Measurements from ENCODE around the gene PPFIA1. TPM values are rescaled to one million over a fixed set of nuclear protein-coding genes. Genes with fewer than 3 reads are reported as not detected.

The PPFIA1 gene
- polyA plus RNA-seq, 6 donors from 2014 or later, result 5.9 to 16.1 (median 11.6) TPM

DNA sequence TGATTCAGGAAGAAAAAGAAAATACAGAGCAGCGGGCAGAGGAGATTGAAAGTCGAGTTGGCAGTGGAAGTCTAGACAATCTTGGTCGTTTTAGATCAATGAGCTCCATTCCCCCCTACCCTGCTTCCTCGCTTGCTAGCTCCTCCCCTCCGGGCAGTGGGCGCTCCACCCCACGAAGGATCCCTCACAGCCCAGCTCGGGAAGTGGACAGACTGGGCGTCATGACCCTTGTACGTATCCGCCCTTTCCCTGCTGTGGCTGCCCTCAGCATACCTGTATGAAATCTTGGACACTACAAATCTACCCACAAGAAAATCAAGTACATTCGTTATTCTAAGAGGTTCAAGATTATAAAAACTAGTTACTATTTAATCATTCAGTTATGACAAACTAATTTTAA is 77.7 kb downstream of the PPFIA1 start:
- H3K4me3 Mint-ChIP-seq, result no peak overlapping the region
- ATAC-seq (ENCODE audit: low read depth in 2 of 2) (no peak), DNase-seq (no peak)
- H3K4me1 Mint-ChIP-seq, result no peaks in the 10 kb centered on the region
- no peaks in the 10 kb centered on the region for H3K9me3 Mint-ChIP-seq
- H3K36me3 Mint-ChIP-seq, result peaks cover 14 to 31% of the 10 kb centered on the region in 2 donors
- H3K27ac Mint-ChIP-seq, result no peak overlapping the region
- H3K27me3 Mint-ChIP-seq, result no peaks in the 10 kb centered on the region

DNA sequence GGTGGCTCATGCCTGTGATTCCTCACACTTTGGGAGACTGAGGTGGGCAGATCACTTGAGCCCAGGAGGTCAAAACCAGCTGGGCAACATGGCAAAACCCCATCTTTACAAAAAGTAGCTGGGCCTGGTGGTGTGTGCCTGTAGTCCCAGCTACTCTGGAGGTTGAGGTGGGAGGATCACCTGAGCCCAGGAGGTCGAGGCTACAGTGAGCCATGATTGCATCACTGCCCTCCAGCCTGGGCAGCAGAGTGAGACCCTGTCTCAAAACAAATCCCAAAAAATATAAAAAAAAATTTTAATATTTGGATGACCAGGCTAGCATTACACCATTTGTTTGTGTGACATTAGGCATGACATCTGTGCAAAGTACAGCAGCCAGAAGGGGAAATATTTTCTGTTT is 78.1 kb downstream of the PPFIA1 start:
- ATAC-seq (ENCODE audit: low read depth in 2 of 2), result no peak
- Mint-ChIP-seq H3K4me1 (no peaks in the 10 kb centered on the region), H3K36me3 (peaks cover 14 to 31% of the 10 kb centered on the region in 2 donors), H3K27ac (no peak overlapping the region), H3K9me3 (no peaks in the 10 kb centered on the region), H3K27me3 (no peaks in the 10 kb centered on the region), H3K4me3 (no peak overlapping the region)
- DNase-seq, result no peak

DNA sequence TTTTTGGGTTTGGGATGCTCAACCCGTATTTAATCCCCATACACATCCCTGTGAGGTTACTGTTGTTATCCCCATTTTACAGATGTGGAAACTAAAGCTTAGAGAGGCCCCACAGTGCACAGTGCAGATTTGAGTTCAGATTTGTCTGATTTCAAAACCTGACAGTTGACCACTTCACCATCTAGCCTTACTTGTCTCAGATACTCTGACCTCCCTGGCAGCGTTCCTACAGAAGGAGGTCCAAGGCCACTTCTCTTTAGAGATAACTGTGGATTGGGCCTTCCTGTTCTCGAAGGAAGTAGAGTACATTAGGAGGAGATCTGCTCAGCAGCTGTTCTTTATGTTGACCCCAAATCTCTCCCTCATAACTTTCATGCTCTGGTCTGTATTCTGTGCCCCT is 81.2 kb downstream of the PPFIA1 start:
- Mint-ChIP-seq H3K36me3 (peaks cover 7 to 53% of the 10 kb centered on the region in 2 donors), H3K4me1 (no peaks in the 10 kb centered on the region), H3K4me3 (no peak overlapping the region), H3K27me3 (no peaks in the 10 kb centered on the region), H3K27ac (peak overlapping the region in 1 of 6 donors; percentile 24), H3K9me3 (no peaks in the 10 kb centered on the region)
- ATAC-seq (ENCODE audit: low read depth in 2 of 2) (no peak), DNase-seq (no peak)

DNA sequence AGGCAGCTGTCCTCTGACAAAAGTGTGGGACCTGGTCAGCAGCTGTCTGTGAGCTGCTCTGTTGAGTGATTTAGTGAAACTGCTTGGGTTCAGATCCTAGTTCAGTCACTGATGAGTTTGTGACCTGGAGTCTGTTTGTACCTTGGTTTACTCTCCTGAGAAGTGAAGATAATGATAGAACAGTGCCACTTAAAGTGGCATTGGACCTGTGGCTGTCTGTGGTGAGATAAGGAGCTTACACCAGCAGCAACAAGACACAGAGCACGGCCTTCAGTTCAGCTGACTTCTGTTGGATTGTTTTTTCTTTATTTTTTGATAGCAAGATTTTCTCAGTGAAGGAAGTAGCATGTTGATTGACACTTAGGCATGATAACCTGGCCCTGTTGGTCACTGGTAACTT is 81.6 kb downstream of the PPFIA1 start:
- Mint-ChIP-seq H3K27me3 (no peaks in the 10 kb centered on the region), H3K4me1 (no peaks in the 10 kb centered on the region), H3K4me3 (no peak overlapping the region), H3K9me3 (no peaks in the 10 kb centered on the region), H3K27ac (peak overlapping the region in 1 of 6 donors; percentile 24), H3K36me3 (peaks cover 11 to 54% of the 10 kb centered on the region in 2 donors)
- DNase-seq, result no peak
- ATAC-seq (ENCODE audit: low read depth in 2 of 2), result no peak

DNA sequence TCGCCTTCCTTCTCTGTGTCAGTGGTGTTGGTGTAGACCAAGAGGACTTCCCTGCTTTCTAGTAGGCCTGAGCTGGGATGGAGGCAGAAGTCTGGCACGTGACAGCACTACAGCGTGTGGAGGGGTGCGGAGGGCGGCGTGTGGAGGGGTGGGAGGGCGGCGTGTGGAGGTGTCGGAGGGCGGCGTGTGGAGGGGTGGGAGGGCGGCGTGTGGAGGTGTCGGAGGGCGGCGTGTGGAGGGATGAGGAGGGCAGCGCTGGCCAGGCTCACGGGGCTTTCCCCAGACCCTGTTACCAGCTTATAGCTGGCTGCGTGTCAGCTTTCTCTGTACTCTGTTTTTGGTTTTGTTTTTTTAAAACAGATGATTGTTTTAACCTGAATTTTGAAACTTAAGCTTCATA is 82.1 kb downstream of the PPFIA1 start:
- ATAC-seq (ENCODE audit: low read depth in 2 of 2) (no peak), DNase-seq (no peak)
- H3K4me3 Mint-ChIP-seq, result no peak overlapping the region
- H3K36me3 Mint-ChIP-seq, result peaks cover 12 to 52% of the 10 kb centered on the region in 2 donors
- no peak overlapping the region for H3K27ac Mint-ChIP-seq
- H3K9me3 Mint-ChIP-seq, result no peaks in the 10 kb centered on the region
- H3K4me1 Mint-ChIP-seq, result no peaks in the 10 kb centered on the region
- no peaks in the 10 kb centered on the region for H3K27me3 Mint-ChIP-seq

DNA sequence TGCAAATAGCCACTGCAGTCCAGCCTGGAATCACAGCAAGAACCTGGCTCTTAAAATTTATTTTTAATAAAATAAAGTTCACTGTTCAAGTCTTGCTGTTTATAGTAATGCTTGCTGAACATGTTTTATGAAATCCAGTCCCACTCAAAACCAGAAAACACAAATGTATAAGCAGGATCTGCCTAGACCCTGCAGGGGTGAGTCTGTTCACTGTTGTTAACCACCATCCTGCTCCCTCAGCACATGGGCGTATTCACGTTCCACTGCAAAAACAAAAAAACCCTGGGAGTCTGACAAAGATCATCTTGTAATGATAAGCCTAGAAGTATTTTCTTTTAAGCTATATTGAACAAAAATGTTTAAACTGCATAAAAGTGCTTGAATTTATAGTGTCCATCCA is 82.8 kb downstream of the PPFIA1 start:
- Mint-ChIP-seq H3K27ac (no peak overlapping the region), H3K36me3 (peaks cover 12 to 53% of the 10 kb centered on the region in 2 donors), H3K4me3 (no peak overlapping the region), H3K27me3 (no peaks in the 10 kb centered on the region), H3K9me3 (no peaks in the 10 kb centered on the region), H3K4me1 (no peaks in the 10 kb centered on the region)
- DNase-seq (no peak), ATAC-seq (ENCODE audit: low read depth in 2 of 2) (no peak)

DNA sequence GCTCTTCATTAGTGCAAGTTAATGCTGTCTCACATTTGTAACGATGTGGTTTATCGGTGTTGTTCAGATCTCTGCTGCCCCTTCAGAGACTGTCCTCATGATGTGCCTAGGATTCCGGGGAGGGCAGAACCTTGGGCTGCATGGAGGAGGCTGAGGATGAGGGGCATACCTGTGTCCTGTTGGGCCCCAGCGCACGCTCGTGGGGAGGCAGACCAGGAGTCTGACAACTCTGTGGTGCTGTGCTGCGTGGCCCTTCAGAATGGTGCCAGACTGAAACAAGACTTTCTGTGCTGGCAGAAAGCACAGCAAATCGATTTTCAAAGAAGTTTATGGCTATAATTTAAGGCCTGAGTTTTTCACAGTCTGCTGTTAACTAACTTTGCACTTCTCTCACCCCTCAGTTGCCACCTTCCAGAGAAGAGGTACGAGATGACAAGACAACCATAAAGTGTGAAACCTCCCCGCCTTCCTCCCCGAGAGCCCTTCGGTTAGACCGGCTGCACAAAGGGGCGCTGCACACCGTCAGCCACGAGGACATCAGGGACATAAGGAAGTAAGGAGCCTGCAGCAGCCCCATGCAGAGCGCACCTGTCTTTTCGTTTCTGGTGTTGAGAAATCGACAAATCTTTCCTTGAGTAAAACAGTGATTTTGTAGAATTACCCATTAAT is 83.5 kb downstream of the PPFIA1 start:
- H3K36me3 Mint-ChIP-seq, result peaks cover 12 to 50% of the 10 kb centered on the region in 2 donors
- no peaks in the 10 kb centered on the region for H3K9me3 Mint-ChIP-seq
- ATAC-seq (ENCODE audit: low read depth in 2 of 2), result no peak
- no peaks in the 10 kb centered on the region for H3K27me3 Mint-ChIP-seq
- no peak for DNase-seq
- no peak overlapping the region for H3K4me3 Mint-ChIP-seq
- H3K27ac Mint-ChIP-seq, result peak overlapping the region in 1 of 6 donors; percentile 38
- no peaks in the 10 kb centered on the region for H3K4me1 Mint-ChIP-seq

DNA sequence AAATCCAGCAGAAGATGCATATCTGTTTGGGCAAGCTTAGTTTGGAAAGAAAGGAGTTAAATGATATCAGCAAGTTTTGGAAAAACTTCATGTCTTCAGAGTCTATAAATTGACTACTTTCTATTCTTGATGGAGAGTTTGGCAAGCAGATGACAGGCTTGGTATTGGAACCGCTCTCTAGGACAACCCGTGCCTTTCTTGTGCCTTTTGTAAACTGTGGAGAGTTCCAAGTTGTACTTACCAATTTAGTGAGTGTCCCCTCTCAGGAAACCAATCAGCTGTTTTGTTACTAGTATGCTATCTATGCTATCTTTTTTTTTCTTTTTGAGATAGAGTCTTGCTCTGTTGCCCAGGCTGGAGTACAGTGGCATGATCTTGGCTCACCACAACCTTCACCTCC is 84.1 kb downstream of the PPFIA1 start:
- no peak for DNase-seq
- Mint-ChIP-seq H3K27me3 (no peaks in the 10 kb centered on the region), H3K27ac (peak overlapping the region in 1 of 6 donors; percentile 47), H3K4me3 (no peak overlapping the region), H3K9me3 (no peaks in the 10 kb centered on the region), H3K36me3 (peaks cover 14 to 48% of the 10 kb centered on the region in 2 donors), H3K4me1 (no peaks in the 10 kb centered on the region)
- ATAC-seq (ENCODE audit: low read depth in 2 of 2), result no peak

DNA sequence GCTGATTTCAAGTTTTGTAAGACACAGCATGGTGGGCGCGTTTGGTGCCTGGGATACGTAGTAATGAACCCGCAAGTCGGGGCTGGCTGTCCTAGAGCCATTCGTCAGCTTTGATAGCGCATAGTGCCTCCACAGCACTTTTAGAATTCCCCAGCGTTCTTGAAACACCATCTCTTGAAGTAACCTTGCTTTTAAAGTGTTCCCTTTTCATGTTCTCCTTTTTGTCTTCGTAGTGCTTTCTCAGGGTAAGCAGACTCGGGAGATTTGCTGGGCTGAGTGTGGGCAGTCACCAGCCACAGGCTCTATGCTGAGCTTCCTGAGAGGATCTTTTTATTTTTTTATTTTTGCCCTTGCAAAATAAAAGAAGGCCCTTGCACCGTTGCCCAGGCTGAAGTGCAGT is 88.3 kb downstream of the PPFIA1 start:
- H3K36me3 Mint-ChIP-seq, result peaks cover 26 to 42% of the 10 kb centered on the region in 2 donors

DNA sequence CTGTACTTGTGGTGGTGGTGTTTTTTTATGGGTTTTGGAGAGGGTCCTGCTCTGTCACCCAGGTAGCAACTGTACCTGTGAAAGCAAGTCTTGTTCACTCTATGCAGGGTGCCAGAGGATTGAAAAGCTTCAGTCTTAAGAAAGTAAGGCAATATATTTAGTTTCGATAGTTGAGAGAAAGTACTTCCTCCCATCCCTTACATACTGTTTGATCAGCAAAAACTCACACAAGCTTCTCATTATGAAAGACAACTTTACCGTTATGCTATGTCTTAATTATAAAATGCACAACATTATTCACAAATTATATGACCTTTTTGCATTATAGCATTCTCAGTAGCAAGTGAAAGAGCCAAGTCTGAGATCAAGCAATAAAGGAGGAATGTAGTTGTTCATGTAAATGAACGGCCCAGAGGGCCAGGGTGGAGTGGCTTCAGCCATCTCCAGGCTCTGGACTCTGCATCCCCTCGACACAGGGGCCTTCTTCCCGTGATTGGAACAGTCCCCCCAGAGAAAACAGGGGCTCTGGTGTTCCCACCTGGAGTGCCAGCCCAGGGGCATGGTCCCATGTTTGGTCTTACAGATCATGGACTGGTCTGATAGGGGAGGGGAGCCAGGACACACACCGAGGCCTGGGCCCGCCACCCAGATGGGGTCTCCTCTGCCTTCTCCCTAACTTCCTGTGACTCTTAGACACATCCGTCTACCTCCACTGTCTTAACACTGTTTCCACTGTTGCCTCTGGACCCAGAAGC is 89.1 kb downstream of the PPFIA1 start:
- Mint-ChIP-seq H3K4me3 (peak overlapping the region in 1 of 8 donors; percentile 70), H3K27ac (no peak overlapping the region), H3K9me3 (no peaks in the 10 kb centered on the region), H3K4me1 (peaks cover 2 to 4% (median 3%) of the 10 kb centered on the region in 3 donors), H3K27me3 (no peaks in the 10 kb centered on the region), H3K36me3 (peaks cover 30 to 34% of the 10 kb centered on the region in 2 donors)
- DNase-seq, result no peak
- no peak for ATAC-seq (ENCODE audit: low read depth in 2 of 2)

More for the DNA sequence above, 88.3 kb downstream of the PPFIA1 start:
- H3K4me3 Mint-ChIP-seq, result no peak overlapping the region
- no peak for DNase-seq
- H3K4me1 Mint-ChIP-seq, result no peaks in the 10 kb centered on the region
- H3K9me3 Mint-ChIP-seq, result no peaks in the 10 kb centered on the region
- H3K27me3 Mint-ChIP-seq, result no peaks in the 10 kb centered on the region
- H3K27ac Mint-ChIP-seq, result no peak overlapping the region
- ATAC-seq (ENCODE audit: low read depth in 2 of 2), result no peak

DNA sequence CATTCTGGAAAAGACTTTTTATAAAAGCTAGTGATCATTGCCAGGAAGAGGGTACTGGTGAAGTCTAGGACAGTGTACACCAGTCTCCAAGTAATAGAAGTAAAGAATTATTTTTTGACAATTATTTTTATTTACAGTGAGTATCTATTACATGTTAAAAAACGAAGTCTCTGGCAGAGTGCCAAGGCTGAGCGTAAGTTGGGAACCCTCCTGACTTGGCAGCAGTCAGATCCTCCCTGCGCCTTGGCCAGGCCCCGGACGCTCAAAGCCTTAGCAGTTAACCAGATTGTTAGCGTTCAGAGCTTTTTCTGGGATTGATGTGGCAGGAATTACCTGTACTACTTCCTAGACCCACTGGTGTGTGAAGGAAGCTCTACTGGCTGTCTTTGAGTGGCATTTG is 89.7 kb downstream of the PPFIA1 start:
- Mint-ChIP-seq H3K4me1 (peaks cover 8 to 9% (median 9%) of the 10 kb centered on the region in 3 donors), H3K9me3 (no peaks in the 10 kb centered on the region), H3K4me3 (peak overlapping the region in 1 of 8 donors; percentile 70), H3K36me3 (peaks cover 34 to 35% of the 10 kb centered on the region in 2 donors), H3K27me3 (no peaks in the 10 kb centered on the region), H3K27ac (no peak overlapping the region)
- ATAC-seq (ENCODE audit: low read depth in 2 of 2), result no peak
- DNase-seq, result no peak

DNA sequence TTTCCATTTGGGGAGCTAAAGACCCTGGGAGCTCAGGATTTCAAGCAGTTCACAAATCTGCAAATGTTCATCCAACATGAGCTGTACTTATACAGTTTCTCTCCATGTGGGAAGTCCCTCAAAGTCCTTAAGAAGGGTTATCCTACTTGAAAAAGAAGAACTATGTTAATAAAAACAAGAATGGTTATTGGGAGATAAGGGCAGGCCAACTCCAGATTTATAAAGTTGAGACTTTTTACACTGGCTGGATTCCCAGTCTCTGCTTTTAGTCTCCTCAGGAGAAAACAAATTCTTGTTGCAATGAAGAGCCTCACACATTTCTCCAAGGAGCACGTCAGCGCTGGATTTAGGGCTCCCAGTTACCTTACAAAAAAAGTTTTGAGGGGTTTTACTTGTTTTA is 93.7 kb downstream of the PPFIA1 start:
- H3K9me3 Mint-ChIP-seq, result no peaks in the 10 kb centered on the region
- DNase-seq (no peak), ATAC-seq (ENCODE audit: low read depth in 2 of 2) (no peak)
- peaks cover 11 to 16% (median 14%) of the 10 kb centered on the region in 3 donors for H3K4me1 Mint-ChIP-seq
- peaks cover 14 to 22% of the 10 kb centered on the region in 2 donors for H3K36me3 Mint-ChIP-seq
- H3K27me3 Mint-ChIP-seq, result no peaks in the 10 kb centered on the region
- H3K4me3 Mint-ChIP-seq, result no peak overlapping the region
- no peak overlapping the region for H3K27ac Mint-ChIP-seq

DNA sequence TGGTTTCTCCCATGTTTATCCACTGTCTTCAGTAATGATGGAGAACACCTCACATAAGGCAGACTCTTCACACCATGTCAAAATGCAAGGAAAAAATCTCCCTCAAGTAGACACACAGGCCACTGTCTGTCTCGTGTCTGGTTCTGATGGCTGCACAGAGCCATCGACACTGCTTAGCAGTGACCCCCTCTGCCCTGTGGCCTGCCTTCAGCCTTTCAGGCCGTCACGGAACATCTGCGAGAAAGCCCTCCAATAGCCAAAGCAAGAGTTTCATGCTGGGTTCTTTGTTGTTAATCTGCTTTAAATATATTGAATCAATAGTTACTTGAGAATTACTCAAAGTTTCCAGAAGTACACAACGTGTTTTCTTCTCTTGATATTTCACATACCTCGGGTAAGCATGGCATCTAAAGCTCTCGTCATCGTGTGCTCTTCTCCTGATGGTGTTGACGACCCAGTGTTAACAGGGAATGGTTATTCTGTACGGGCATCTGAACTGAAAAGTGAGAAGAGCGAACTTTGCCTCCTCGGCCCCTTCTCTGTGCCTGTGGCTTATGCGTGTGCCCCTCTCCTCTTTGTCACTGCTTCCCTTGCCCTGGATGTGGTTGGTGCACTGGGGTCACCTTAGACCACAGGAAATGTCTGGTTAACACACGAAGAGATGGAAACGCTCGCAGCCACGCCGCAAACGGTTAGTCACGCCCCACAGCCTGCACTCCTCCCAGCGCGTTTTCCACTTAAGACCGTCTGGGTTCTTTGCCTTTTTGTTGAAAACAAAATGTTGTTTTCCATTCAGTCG is 94.5 kb downstream of the PPFIA1 start:
- peaks cover 14 to 17% of the 10 kb centered on the region in 2 donors for H3K36me3 Mint-ChIP-seq
- no peaks in the 10 kb centered on the region for H3K27me3 Mint-ChIP-seq
- H3K4me3 Mint-ChIP-seq, result peak overlapping the region in 5 of 8 donors; percentile 0 to 79 (median 55)
- H3K9me3 Mint-ChIP-seq, result no peaks in the 10 kb centered on the region
- peaks cover 11 to 16% (median 14%) of the 10 kb centered on the region in 3 donors for H3K4me1 Mint-ChIP-seq
- peak overlapping the region in 4 of 6 donors; percentile 31 to 58 (median 50) for H3K27ac Mint-ChIP-seq
- DNase-seq (no peak), ATAC-seq (ENCODE audit: low read depth in 2 of 2) (peak; percentile 37 to 40)

All from naive B cell (primary cell).